IgD-negative memory B cell (primary cell): ENCODE results near the gene ATM. TPM values are rescaled to one million over a fixed set of nuclear protein-coding genes. Genes with fewer than 3 reads are reported as not detected.
A peak's percentile ranks its signal among the peaks of the same experiment; 100 is the strongest.
"Not testable (repeated sequence)": the region's sequence is repeated elsewhere in the genome, so short reads cannot be mapped to it uniquely, and the experiment has no call there.

Experiments
- H3K27ac Mint-ChIP-seq, 3 donors: one replicate each; pipeline ENCODE4 v1.8.0; 2020 to 2022; ENCODE audit warnings: mild to moderate bottlenecking in 3 of 3, mixed read lengths in 3 of 3, moderate library complexity in 1 of 3
- H3K27me3 Mint-ChIP-seq: one replicate; pipeline ENCODE4 v1.8.0; 2021; ENCODE audit warnings: mixed read lengths
- H3K36me3 Mint-ChIP-seq: one replicate; pipeline ENCODE4 v1.8.0; 2020; ENCODE audit warnings: mild to moderate bottlenecking, mixed read lengths
- H3K4me1 Mint-ChIP-seq, 3 donors: one replicate each; pipeline ENCODE4 v1.8.0; 2020 to 2022; ENCODE audit warnings: mixed read lengths in 3 of 3, mild to moderate bottlenecking in 1 of 3
- H3K4me3 Mint-ChIP-seq, 4 donors: one replicate each; pipeline ENCODE4 v1.8.0; 2020 to 2022; ENCODE audit warnings: mild to moderate bottlenecking in 4 of 4, mixed read lengths in 4 of 4, moderate library complexity in 3 of 4
- H3K9me3 Mint-ChIP-seq, 3 donors: one replicate each; pipeline ENCODE4 v1.8.0; 2020 to 2021; ENCODE audit warnings: mixed read lengths in 3 of 3, mild to moderate bottlenecking in 1 of 3
- polyA plus RNA-seq: library from polyadenylated mRNA; unstranded; fragments of 300-500 nt; fragmentation: Illumina TruSeq; gene quantifications from one replicate; pipeline ENCODE4 v1.2.3, GENCODE V29; 2021

ATM gene
- polyA plus RNA-seq, 1 donor from 2014 or later: 48.7 TPM

- Mint-ChIP-seq H3K27ac (peak overlapping the region in 2 of 3 donors; percentile 71 to 86), H3K4me1 (peaks cover 6 to 18% (median 9%) of the 10 kb centered on the region in 3 donors), H3K36me3 (peaks cover 12% of the 10 kb centered on the region)
- not testable (repeated sequence) for H3K9me3 Mint-ChIP-seq, H3K27me3 Mint-ChIP-seq, H3K4me3 Mint-ChIP-seq
These were observed 66.2 kb downstream of the ATM start for GRCh38 chr11:108289066-108289465.

GRCh38 chr11:108289699-108290098 is 66.8 kb downstream of the ATM start:
- Mint-ChIP-seq H3K9me3 (no peaks in the 10 kb centered on the region), H3K36me3 (peaks cover 11% of the 10 kb centered on the region), H3K4me1 (peaks cover 6 to 15% (median 9%) of the 10 kb centered on the region in 3 donors), H3K27ac (peak overlapping the region; percentile 45 to 69 (median 59)), H3K27me3 (no peaks in the 10 kb centered on the region), H3K4me3 (peak overlapping the region in 3 of 4 donors; percentile 34 to 89 (median 70))

DNA sequence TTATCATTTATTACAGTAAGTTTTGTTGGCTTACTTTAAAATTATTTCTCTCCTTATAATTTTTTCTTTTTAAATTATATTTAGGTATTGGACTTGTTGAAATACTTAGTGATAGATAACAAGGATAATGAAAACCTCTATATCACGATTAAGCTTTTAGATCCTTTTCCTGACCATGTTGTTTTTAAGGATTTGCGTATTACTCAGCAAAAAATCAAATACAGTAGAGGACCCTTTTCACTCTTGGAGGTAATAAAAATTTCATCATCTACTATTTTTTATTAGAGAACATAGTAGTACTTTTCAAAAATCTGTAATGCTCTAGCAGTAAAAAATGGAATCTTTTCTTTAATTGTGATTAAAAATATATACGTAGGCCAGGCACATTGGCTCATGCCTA is 70.4 kb downstream of the ATM start:
- Mint-ChIP-seq H3K4me1 (peaks cover 6 to 11% (median 9%) of the 10 kb centered on the region in 3 donors), H3K9me3 (no peaks in the 10 kb centered on the region), H3K4me3 (no peak overlapping the region), H3K36me3 (peaks cover 5% of the 10 kb centered on the region), H3K27me3 (no peaks in the 10 kb centered on the region), H3K27ac (no peak overlapping the region)

GRCh38 chr11:108302121-108302785 is 79.4 kb downstream of the ATM start:
- no peaks in the 10 kb centered on the region for H3K27me3 Mint-ChIP-seq
- peaks cover 5% of the 10 kb centered on the region for H3K36me3 Mint-ChIP-seq
- H3K4me1 Mint-ChIP-seq: peaks cover 0 to 4% (median 0%) of the 10 kb centered on the region in 3 donors
- no peak overlapping the region for H3K4me3 Mint-ChIP-seq
- H3K9me3 Mint-ChIP-seq: no peaks in the 10 kb centered on the region
- H3K27ac Mint-ChIP-seq: peak overlapping the region in 1 of 3 donors; percentile 64

GRCh38 chr11:108307751-108308150 is 84.9 kb downstream of the ATM start:
- Mint-ChIP-seq H3K27ac (peak overlapping the region in 2 of 3 donors; percentile 13 to 40), H3K4me3 (peak overlapping the region in 1 of 4 donors; percentile 0), H3K27me3 (no peaks in the 10 kb centered on the region), H3K36me3 (peaks cover 4% of the 10 kb centered on the region), H3K9me3 (no peaks in the 10 kb centered on the region), H3K4me1 (peaks cover 0 to 4% (median under 1%) of the 10 kb centered on the region in 3 donors)

DNA sequence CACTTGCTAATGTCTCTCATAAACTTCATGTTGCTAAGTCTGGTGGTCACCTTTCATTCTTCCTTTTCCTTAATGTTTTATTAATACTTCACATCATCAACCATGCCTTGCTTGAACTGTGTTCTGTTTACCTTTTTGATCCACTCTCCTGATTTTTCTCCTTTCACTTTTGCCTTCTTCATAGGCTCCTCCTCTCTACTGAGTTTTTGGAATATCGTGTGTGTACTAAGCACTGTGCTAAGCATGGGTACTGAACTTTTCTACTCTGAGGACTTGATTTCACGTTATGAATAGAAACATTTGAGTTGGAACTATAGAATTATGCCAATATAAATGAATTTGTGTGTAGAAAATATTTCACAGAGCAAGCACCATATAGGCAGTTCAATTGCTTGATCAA is 90.6 kb downstream of the ATM start:
- Mint-ChIP-seq H3K27ac (peak overlapping the region in 2 of 3 donors; percentile 32 to 42), H3K27me3 (no peaks in the 10 kb centered on the region), H3K4me3 (no peak overlapping the region), H3K4me1 (peaks cover 0 to 8% (median 0%) of the 10 kb centered on the region in 3 donors), H3K36me3 (peaks cover 4% of the 10 kb centered on the region), H3K9me3 (no peaks in the 10 kb centered on the region)

DNA sequence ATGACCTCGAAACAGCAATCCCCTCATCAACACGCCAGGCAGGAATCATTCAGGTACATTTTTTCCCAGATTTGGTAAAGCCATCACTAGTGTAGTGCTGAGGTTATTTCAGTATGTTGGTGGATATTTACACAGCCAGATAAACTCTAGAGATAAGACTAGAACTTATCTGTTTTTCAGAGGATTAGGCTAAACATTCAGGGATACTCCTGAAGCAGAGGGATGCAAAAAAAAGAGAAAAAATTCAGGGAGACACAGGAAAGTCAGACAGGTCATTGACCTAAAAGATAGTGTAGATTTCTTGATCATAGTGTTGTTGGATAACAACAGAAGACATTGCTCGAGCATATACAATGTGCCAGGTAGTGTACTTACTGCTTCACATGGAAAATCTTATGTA is 93.2 kb downstream of the ATM start:
- Mint-ChIP-seq H3K4me3 (no peak overlapping the region), H3K27me3 (no peaks in the 10 kb centered on the region), H3K27ac (no peak overlapping the region), H3K36me3 (peaks cover 4% of the 10 kb centered on the region), H3K9me3 (no peaks in the 10 kb centered on the region), H3K4me1 (peaks cover 0 to 8% (median 0%) of the 10 kb centered on the region in 3 donors)

GRCh38 chr11:108319541-108320145 is 96.8 kb downstream of the ATM start:
- no peaks in the 10 kb centered on the region for H3K27me3 Mint-ChIP-seq
- peaks cover 2% of the 10 kb centered on the region for H3K36me3 Mint-ChIP-seq
- no peaks in the 10 kb centered on the region for H3K9me3 Mint-ChIP-seq
- H3K27ac Mint-ChIP-seq: peak overlapping the region in 2 of 3 donors; percentile 1 to 51
- H3K4me3 Mint-ChIP-seq: no peak overlapping the region
- no peaks in the 10 kb centered on the region for H3K4me1 Mint-ChIP-seq

GRCh38 chr11:108322666-108323065 is 99.8 kb downstream of the ATM start:
- H3K4me3 Mint-ChIP-seq: no peak overlapping the region
- H3K4me1 Mint-ChIP-seq: no peaks in the 10 kb centered on the region
- peaks cover 2% of the 10 kb centered on the region for H3K36me3 Mint-ChIP-seq
- no peaks in the 10 kb centered on the region for H3K27me3 Mint-ChIP-seq
- H3K9me3 Mint-ChIP-seq: no peaks in the 10 kb centered on the region
- no peak overlapping the region for H3K27ac Mint-ChIP-seq

GRCh38 chr11:108324587-108324986 is 101.7 kb downstream of the ATM start:
- no peaks in the 10 kb centered on the region for H3K36me3 Mint-ChIP-seq
- no peak overlapping the region for H3K4me3 Mint-ChIP-seq
- H3K4me1 Mint-ChIP-seq: no peaks in the 10 kb centered on the region
- no peaks in the 10 kb centered on the region for H3K27me3 Mint-ChIP-seq
- no peaks in the 10 kb centered on the region for H3K9me3 Mint-ChIP-seq
- no peak overlapping the region for H3K27ac Mint-ChIP-seq

DNA sequence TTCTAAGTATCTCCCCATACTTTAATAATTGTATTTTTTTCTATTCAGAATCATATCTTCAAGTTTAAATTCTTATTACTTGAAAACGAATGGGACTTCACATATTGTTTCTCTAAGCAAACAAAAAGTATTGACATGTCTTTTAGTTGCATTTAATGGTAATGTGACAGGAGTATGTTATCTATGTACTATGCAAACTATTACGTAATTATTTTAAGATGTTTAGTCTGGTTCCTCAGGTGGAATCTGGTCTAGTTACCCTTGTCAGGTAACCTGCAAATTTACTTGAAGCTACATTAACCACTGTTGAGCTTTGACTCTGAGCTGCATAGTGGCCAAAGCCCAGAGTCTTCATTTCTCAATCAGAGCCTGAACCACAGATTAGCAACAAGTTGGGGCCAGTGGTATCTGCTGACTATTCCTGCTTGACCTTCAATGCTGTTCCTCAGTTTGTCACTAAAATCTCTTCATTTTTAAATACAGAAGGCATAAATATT is 110.6 kb downstream of the ATM start:
- H3K36me3 Mint-ChIP-seq: peaks cover 6% of the 10 kb centered on the region
- no peak overlapping the region for H3K4me3 Mint-ChIP-seq
- H3K4me1 Mint-ChIP-seq: no peaks in the 10 kb centered on the region
- no peaks in the 10 kb centered on the region for H3K9me3 Mint-ChIP-seq
- no peaks in the 10 kb centered on the region for H3K27me3 Mint-ChIP-seq
- H3K27ac Mint-ChIP-seq: no peak overlapping the region

DNA sequence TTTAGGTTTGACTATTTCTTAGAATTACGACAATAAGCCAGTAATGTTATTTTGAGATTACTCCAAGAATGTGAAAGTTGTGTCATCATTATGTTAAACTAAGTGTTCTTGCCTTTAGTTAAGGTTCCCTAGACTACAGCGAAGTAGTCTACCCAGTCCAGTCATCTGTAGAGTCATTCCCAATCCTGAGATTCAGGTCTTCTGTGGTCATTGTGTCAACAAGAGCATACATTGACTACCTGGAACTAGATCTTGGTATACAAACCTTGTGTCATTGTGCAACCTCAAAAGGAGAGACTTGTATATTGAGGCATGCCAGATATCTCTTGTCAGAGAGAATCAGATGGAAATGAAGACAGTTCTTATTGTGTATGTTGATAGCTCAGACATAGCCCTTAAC is 115.9 kb downstream of the ATM start:
- peaks cover 0 to 2% (median 0%) of the 10 kb centered on the region in 3 donors for H3K4me1 Mint-ChIP-seq
- H3K9me3 Mint-ChIP-seq: no peaks in the 10 kb centered on the region
- H3K36me3 Mint-ChIP-seq: peaks cover 2% of the 10 kb centered on the region
- no peak overlapping the region for H3K4me3 Mint-ChIP-seq
- H3K27ac Mint-ChIP-seq: no peak overlapping the region
- no peaks in the 10 kb centered on the region for H3K27me3 Mint-ChIP-seq

DNA sequence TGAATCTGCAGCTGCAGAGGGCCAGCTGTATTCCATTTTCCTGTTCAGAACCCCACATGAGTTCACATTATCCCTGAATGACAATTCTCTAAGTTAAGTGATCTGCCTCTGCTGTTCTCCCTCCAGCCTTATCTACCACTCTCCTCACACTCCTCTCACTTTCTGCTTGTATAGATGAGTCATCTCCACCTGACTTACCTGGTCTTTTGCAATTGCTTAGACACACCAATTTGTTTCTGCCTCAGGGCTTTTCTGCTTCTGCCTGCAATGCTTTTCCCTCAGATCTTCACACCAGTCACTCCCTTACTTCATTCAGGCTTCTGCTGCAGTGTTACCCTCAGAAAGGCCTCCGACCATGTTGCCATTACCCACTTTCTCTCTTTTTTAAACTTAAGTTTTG is 118.1 kb downstream of the ATM start:
- Mint-ChIP-seq H3K9me3 (no peaks in the 10 kb centered on the region), H3K4me3 (no peak overlapping the region), H3K27me3 (no peaks in the 10 kb centered on the region), H3K36me3 (peaks cover 5% of the 10 kb centered on the region), H3K27ac (peak overlapping the region in 1 of 3 donors; percentile 7), H3K4me1 (peaks cover 0 to 4% (median 0%) of the 10 kb centered on the region in 3 donors)

GRCh38 chr11:108341654-108342053 is 118.8 kb downstream of the ATM start:
- Mint-ChIP-seq H3K4me1 (peaks cover 0 to 4% (median 0%) of the 10 kb centered on the region in 3 donors), H3K27ac (no peak overlapping the region), H3K27me3 (no peaks in the 10 kb centered on the region), H3K36me3 (peaks cover 5% of the 10 kb centered on the region), H3K9me3 (no peaks in the 10 kb centered on the region), H3K4me3 (no peak overlapping the region)

DNA sequence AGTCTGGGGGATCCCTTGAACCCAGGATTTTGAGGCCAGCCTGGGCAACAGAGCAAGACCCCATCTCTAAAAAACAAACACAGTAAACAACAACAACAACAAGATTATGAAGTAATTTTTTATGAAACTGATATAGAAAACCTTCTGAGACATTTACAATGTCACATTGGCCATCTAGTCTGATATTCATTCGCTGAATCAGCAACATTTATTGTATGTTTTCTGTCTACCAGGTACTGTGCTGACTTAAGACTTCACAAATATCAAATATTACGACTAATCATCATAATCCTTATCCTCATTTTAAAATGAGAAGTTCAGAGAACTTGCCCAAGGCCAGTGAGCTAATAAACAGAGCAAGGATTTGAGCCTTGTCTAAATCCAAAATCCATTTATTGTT is 120.8 kb downstream of the ATM start:
- Mint-ChIP-seq H3K36me3 (peaks cover 9% of the 10 kb centered on the region), H3K4me1 (peaks cover 0 to 6% (median 0%) of the 10 kb centered on the region in 3 donors), H3K9me3 (no peaks in the 10 kb centered on the region), H3K27me3 (no peaks in the 10 kb centered on the region), H3K27ac (no peak overlapping the region), H3K4me3 (no peak overlapping the region)

DNA sequence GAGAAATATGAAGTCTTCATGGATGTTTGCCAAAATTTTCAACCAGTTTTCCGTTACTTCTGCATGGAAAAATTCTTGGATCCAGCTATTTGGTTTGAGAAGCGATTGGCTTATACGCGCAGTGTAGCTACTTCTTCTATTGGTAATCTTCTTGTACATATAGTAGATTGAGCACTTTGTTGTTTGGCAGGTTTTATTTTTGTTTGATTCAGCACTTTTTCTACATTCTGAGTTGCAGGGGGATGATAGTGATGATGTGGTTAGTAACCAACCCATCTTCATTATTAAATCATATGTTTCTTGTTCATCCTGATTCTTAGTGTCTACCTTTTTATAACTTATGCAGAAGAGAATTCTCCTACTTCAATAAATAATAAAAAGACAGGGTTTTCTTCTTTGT is 122.9 kb downstream of the ATM start:
- H3K27ac Mint-ChIP-seq: no peak overlapping the region
- H3K9me3 Mint-ChIP-seq: no peaks in the 10 kb centered on the region
- H3K36me3 Mint-ChIP-seq: peaks cover 12% of the 10 kb centered on the region
- no peak overlapping the region for H3K4me3 Mint-ChIP-seq
- no peaks in the 10 kb centered on the region for H3K27me3 Mint-ChIP-seq
- H3K4me1 Mint-ChIP-seq: peaks cover 0 to 6% (median 0%) of the 10 kb centered on the region in 3 donors
